HG02642 (cell line): ENCODE measurements around the gene VOPP1.
"Not testable (repeated sequence)": the region's sequence is repeated elsewhere in the genome, so short reads cannot be mapped to it uniquely, and the experiment has no call there.

Experiments
- ATAC-seq: cut with Tn5 transposase; IDR thresholded peaks from one replicate; pipeline ENCODE4 v1.9.1; 2021; ENCODE audit warnings: mild to moderate bottlenecking; ENCODE audit not compliant: unreplicated experiment, poor library complexity

The VOPP1 gene

GRCh38 chr7:55572378-55573233, at the start of gene VOPP1:
Gene VOPP1, minus strand, starts transcription at chr7:55572502. Its CDS starts 178 bp downstream, at chr7:55572324.
- peak; percentile 49 for ATAC-seq

GRCh38 chr7:55618913-55619312, 46.6 kb upstream of the VOPP1 start:
- ATAC-seq, result no peak

GRCh38 chr7:55614365-55615064, 42.2 kb upstream of the VOPP1 start:
- not testable (repeated sequence) for ATAC-seq

DNA sequence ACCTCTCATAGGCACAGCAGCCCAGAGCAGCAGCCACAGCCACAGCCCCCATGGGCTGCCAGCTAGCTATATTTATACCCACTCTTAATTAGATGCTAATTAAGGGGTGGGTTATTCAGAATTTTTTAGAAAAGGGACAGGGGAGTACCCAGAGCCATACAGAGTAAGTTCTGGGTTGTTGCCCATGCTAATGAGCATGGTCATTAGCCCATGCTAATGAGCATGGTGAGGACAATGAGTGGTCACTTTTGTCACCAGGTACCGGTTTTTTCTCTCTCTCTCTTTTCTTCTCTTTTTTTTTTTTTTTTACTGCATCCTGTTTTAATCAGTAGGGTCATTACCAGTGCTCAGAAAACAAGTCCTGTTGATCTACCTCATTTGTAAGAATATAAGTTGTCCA, 37.4 kb upstream of the VOPP1 start:
- ATAC-seq, result not testable (repeated sequence)

GRCh38 chr7:55605661-55606060, 33.4 kb upstream of the VOPP1 start:
- ATAC-seq, result not testable (repeated sequence)

GRCh38 chr7:55597944-55598499, 25.7 kb upstream of the VOPP1 start:
- ATAC-seq, result peak; percentile 44

DNA sequence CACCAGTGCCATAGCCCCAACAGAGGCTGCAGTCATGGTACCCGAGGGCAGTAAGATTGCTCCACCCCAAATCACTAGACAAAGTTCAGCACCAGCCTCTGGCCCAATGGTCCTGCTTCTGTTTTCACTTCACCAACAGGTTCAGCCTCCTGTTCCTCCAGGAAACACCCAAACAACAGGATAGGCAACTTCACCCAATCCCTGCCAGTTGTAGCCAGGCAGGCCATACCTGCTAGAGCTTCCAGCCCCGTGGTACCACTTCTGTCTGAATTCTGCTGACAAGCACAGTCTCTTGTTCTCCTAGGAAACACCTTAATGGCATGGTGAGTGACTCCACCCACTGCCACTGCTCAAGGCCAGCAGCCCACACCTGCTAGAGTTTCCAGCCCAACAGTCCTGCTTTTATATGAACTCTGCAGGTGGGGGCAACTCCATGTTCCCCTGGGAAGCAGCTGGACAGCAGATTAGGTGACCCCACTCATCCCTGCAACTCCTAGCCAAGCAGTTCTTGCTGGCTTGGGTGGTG, 25.0 kb upstream of the VOPP1 start:
- ATAC-seq, result not testable (repeated sequence)

- ATAC-seq, result no peak
Observed at GRCh38 chr7:55595511-55595910, 23.2 kb upstream of the VOPP1 start.

- ATAC-seq, result no peak
Observed at GRCh38 chr7:55594870-55595269, 22.6 kb upstream of the VOPP1 start.

DNA sequence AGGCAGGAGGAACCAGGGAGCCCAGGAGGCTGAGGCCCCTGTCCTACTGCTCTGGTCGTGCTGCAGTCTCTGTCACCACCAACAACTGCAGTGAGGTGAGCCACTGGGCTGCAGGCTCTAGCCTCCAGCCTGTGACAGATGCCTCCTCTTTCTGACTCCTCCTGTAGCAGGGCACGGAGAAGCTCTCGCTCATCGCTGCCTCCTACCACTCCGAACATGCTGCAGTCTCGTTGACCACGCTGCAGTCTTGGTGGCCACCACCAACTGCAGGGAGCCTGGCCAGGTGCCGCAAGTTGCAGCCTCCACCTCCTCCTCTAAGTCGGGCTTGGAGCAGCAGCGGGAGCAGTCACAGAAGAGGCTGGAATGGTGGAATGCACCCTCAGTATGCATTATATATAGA, 22.1 kb upstream of the VOPP1 start:
- ATAC-seq, result no peak

GRCh38 chr7:55593515-55594318, 21.4 kb upstream of the VOPP1 start:
- ATAC-seq, result peak; percentile 59

- peak; percentile 1 for ATAC-seq
Observed at GRCh38 chr7:55593172-55593514, 20.8 kb upstream of the VOPP1 start.

GRCh38 chr7:55592492-55592891, 20.2 kb upstream of the VOPP1 start:
- no peak for ATAC-seq

GRCh38 chr7:55591282-55591931, 19.1 kb upstream of the VOPP1 start:
- ATAC-seq, result no peak

- no peak for ATAC-seq
Observed at GRCh38 chr7:55590517-55591281, 18.4 kb upstream of the VOPP1 start.

- ATAC-seq, result no peak
Observed at GRCh38 chr7:55589905-55590304, 17.6 kb upstream of the VOPP1 start.

DNA sequence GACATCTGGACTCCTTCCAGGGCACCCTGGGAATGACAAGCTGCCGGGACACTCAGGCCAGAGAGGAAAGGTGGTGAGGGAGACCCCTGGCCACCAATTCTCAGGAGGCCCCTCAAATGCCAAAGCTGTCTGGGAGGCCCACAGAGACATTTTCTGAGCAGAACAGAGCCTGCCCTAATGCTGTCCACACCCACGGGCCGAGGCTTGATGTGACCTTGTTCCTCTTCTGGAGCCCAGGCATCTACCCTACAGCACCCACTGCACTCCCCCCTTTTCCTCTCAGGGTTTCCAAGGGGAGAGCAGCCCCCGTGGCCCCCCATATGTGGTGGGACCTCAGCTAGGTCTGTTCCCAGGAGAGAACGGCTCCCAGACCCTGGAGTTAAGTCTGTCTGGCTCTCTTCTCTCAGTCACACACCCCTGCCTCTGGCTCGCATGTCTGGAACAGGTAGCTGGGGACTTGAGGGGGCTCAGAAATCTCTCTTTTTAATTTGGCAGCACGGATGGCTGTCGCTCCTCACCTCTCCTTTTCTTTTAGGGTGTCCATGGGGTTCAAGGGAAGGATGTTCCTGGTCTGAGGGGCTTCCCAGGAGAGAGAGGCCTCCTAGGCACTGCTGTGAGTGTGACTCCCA, 16.8 kb upstream of the VOPP1 start:
- no peak for ATAC-seq

DNA sequence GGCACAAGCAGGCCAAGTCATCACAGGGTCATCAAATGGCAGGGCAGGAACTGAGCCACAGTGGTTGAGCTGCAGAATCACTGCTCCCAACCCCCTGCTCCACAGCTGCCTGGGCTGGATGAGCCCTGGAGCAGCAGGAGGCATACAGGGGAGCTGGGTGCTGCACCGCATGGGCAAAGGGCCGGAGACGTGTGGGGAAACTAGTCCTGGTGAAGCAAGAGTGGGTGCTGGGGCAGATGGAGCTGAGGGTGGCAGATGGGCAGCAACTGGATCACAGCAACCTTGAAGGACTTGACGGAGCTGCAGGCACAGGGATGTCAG, 16.0 kb upstream of the VOPP1 start:
- ATAC-seq, result no peak
